IMR-90 (cell line): ENCODE data around the gene SINHCAF. TPM values are rescaled to one million over a fixed set of nuclear protein-coding genes. Genes with fewer than 3 reads are reported as not detected.
"Not testable (repeated sequence)": the region's sequence is repeated elsewhere in the genome, so short reads cannot be mapped to it uniquely, and the experiment has no call there.

Source experiments
- ATAC-seq: fragments of 200-7000 bp; cut with Tn5 transposase; 2 replicates; pipeline ENCODE4 v1.9.1; 2020; ENCODE audit warnings: low read depth, mild to moderate bottlenecking, moderate library complexity
- BruUV-seq: library from RNA; stranded (reverse); fragments of 400-500 nt; replicated peaks from 2 replicates; lab custom pipeline; 2021; lab: Mats Ljungman, UMichigan
- CTCF ChIA-PET: fragments of 300-600 bp; formaldehyde crosslinking; extraction: SDS; loops from one replicate; lab custom pipeline; 2021; ENCODE audit warnings: antibody characterized with exemption; lab: Yijun Ruan, JAX
- POLR2A ChIA-PET: fragments of 300-600 bp; sonication (Branson Sonifier 250); formaldehyde crosslinking; loops from one replicate; lab custom pipeline; 2022; ENCODE audit warnings: antibody characterized with exemption; ENCODE audit not compliant: unreplicated experiment; lab: Charles Lee
- DNase-seq: peaks from one replicate; pipeline ENCODE4 v3.0.0; 2013
- H2AFZ ChIP-seq: replicated peaks from 2 replicates; pipeline ENCODE3; 2013; ENCODE audit warnings: low read length, mild to moderate bottlenecking; ENCODE audit not compliant: poor library complexity
- H2AK5ac ChIP-seq: 2 replicates; pipeline ENCODE4 v1.6.1; 2013; ENCODE audit warnings: low read depth, low read length, inconsistent platforms
- H2AK9ac ChIP-seq: replicated peaks from 2 replicates; pipeline ENCODE3; 2013; ENCODE audit warnings: mild to moderate bottlenecking, low read depth, low read length, moderate library complexity; ENCODE audit not compliant: poor library complexity
- H2BK120ac ChIP-seq: 2 replicates; pipeline ENCODE4 v1.6.1; 2013; ENCODE audit warnings: low read depth, low read length, inconsistent platforms
- H2BK15ac ChIP-seq: 3 replicates; pipeline ENCODE4 v1.6.1; 2013; ENCODE audit warnings: low read depth, low read length, inconsistent platforms
- H2BK20ac ChIP-seq: 2 replicates; pipeline ENCODE4 v1.6.1; 2013; ENCODE audit warnings: low read depth, mild to moderate bottlenecking, inconsistent platforms, low read length, moderate library complexity
- H2BK5ac ChIP-seq: 2 replicates; pipeline ENCODE4 v1.6.1; 2013; ENCODE audit warnings: mild to moderate bottlenecking, low read depth, low read length, inconsistent platforms; ENCODE audit not compliant: poor library complexity, severe bottlenecking
- H3K14ac ChIP-seq: replicated peaks from 2 replicates; pipeline ENCODE4 v1.6.1; 2013; ENCODE audit warnings: low read depth, low read length, inconsistent platforms
- H3K18ac ChIP-seq: 2 replicates; pipeline ENCODE4 v1.6.1; 2013; ENCODE audit warnings: low read depth, low read length, control low read depth
- H3K23ac ChIP-seq: 2 replicates; pipeline ENCODE4 v1.6.1; 2013; ENCODE audit warnings: low read depth, low read length, inconsistent platforms
- H3K27ac ChIP-seq: 2 replicates; pipeline ENCODE4 v1.5.1; 2013; ENCODE audit warnings: mild to moderate bottlenecking, control low read depth, low read length; ENCODE audit not compliant: insufficient read depth
- H3K27me3 ChIP-seq: 2 replicates; pipeline ENCODE4 v1.6.1; 2013; ENCODE audit warnings: low read length; ENCODE audit not compliant: control insufficient read depth, insufficient read depth
- H3K36me3 ChIP-seq: 2 replicates; pipeline ENCODE4 v1.6.1; 2013; ENCODE audit warnings: low read length, mixed read lengths; ENCODE audit not compliant: control insufficient read depth, insufficient read depth
- H3K4ac ChIP-seq: 2 replicates; pipeline ENCODE4 v1.6.1; 2013; ENCODE audit warnings: low read depth, low read length, inconsistent platforms
- H3K4me1 ChIP-seq: 2 replicates; pipeline ENCODE4 v1.6.1; 2013; ENCODE audit warnings: low read length, mixed read lengths; ENCODE audit not compliant: control insufficient read depth, insufficient read depth
- H3K4me2 ChIP-seq: 2 replicates; pipeline ENCODE4 v1.6.1; 2013; ENCODE audit warnings: low read depth, mild to moderate bottlenecking, control low read depth, low read length, moderate library complexity
- H3K4me3 ChIP-seq: 2 replicates; pipeline ENCODE4 v1.5.1; 2013; ENCODE audit warnings: low read depth, mild to moderate bottlenecking, control low read depth, low read length, moderate library complexity; ENCODE audit not compliant: insufficient read depth
- H3K56ac ChIP-seq: 2 replicates; pipeline ENCODE4 v1.6.1; 2013; ENCODE audit warnings: low read length, inconsistent platforms; ENCODE audit not compliant: insufficient read depth; ENCODE audit errors: extremely low read depth
- H3K79me1 ChIP-seq, 2 experiments: 2 replicates each; pipeline ENCODE4 v1.6.1; 2013; ENCODE audit warnings: low read length in 2 of 2, inconsistent platforms in 1 of 2, low read depth in 1 of 2
- H3K9ac ChIP-seq: 2 replicates; pipeline ENCODE4 v1.6.1; 2013; ENCODE audit warnings: low read depth, low read length, control low read depth
- H3K9me1 ChIP-seq: 2 replicates; pipeline ENCODE4 v1.6.1; 2013; ENCODE audit warnings: low read length, inconsistent platforms; ENCODE audit not compliant: insufficient read depth
- H3K9me3 ChIP-seq: 2 replicates; pipeline ENCODE4 v1.6.1; 2013; ENCODE audit warnings: low read length; ENCODE audit not compliant: control insufficient read depth, insufficient read depth
- H4K20me1 ChIP-seq: 2 replicates; pipeline ENCODE4 v1.6.1; 2013; ENCODE audit warnings: low read length, inconsistent platforms; ENCODE audit not compliant: insufficient read depth
- H4K5ac ChIP-seq: 2 replicates; pipeline ENCODE4 v1.6.1; 2013; ENCODE audit warnings: mild to moderate bottlenecking, low read depth, low read length, control low read depth
- H4K8ac ChIP-seq, 2 experiments: 2 replicates each; pipeline ENCODE4 v1.6.1; 2013; ENCODE audit warnings: low read depth in 2 of 2, low read length in 2 of 2, control low read depth in 1 of 2, inconsistent platforms in 1 of 2
- H4K91ac ChIP-seq: 2 replicates; pipeline ENCODE4 v1.6.1; 2013; ENCODE audit warnings: low read depth, low read length, inconsistent platforms; ENCODE audit not compliant: insufficient read depth
- WGBS, 2 experiments: methylation state at CpG; one replicate each; pipeline versions ENCODE4 v1.1.5 to v1.1.7; 2013; ENCODE audit warnings: missing lambda C conversion rate in 2 of 2; ENCODE audit not compliant: insufficient read length in 1 of 2; ENCODE audit errors: extremely low coverage in 2 of 2; 5-methylcytosine and 5-hydroxymethylcytosine counted together
- dilution Hi-C: fragments of 300-500 bp; cut with HindIII; formaldehyde crosslinking; loops from one replicate; pipeline ENCODE4 v1.14.3; 2018; ENCODE audit warnings: low sequenced_read_pairs; ENCODE audit not compliant: unreplicated experiment
- in situ Hi-C: fragments of 300-500 bp; cut with MboI; formaldehyde crosslinking; loops from 3 replicates; pipeline ENCODE4 v1.14.3; 2019; ENCODE audit warnings: low sequenced_read_pairs, inconsistent platforms, mixed read lengths
- intact Hi-C: fragments of 100-400 bp; cut with micrococcal nuclease; formaldehyde crosslinking; loops from 2 replicates; pipeline ENCODE4 v1.10.0; 2022
- polyA plus RNA-seq, 3 experiments: library from polyadenylated mRNA; depleted of rRNA; stranded (reverse); fragments of >200 nt; gene quantifications; 2 replicates each; pipeline ENCODE4 v1.2.3, GENCODE V29; 2012; ENCODE audit warnings: low replicate concordance in 1 of 3
- total RNA-seq: library from RNA; depleted of rRNA; stranded (reverse); fragments of >200 nt; gene quantifications from 2 replicates; pipeline ENCODE4 v1.2.3, GENCODE V29; 2012

Gene SINHCAF
- total and polyA plus RNA-seq, 2 of the 4 experiments (the other 2 are of a cell fraction), result 21.6 to 30.8 TPM

- in situ Hi-C loops, result loop anchor here (5.0 kb wide), 1 partner anchor 386 kb away; no protein-coding TSS in a partner anchor
- 44% methylated on average over 3 of the region's 10 CpGs; no CpG with 5 or more reads in 1 of the 2 experiments for WGBS, 2 experiments
- ATAC-seq, result peak; percentile 35; the same call in 1 of the 2 replicates
Measured at GRCh38 chr12:31238333-31238732, 87.6 kb downstream of the SINHCAF start.

More at GRCh38 chr12:31238333-31238732, 87.6 kb downstream of the SINHCAF start:
- H4K20me1 ChIP-seq, POLR2A ChIA-PET, H3K9me1 ChIP-seq, H3K23ac ChIP-seq, H2AK9ac ChIP-seq, H3K56ac ChIP-seq, H2BK5ac ChIP-seq, H4K5ac ChIP-seq, H3K9ac ChIP-seq, dilution Hi-C loops, H3K36me3 ChIP-seq, H2AFZ ChIP-seq, DNase-seq, BruUV-seq, H2BK120ac ChIP-seq, H4K91ac ChIP-seq, H3K79me1 ChIP-seq, H2AK5ac ChIP-seq, H3K4me1 ChIP-seq, H2BK15ac ChIP-seq, H3K27ac ChIP-seq, H3K18ac ChIP-seq, H2BK20ac ChIP-seq, H4K8ac ChIP-seq, H3K14ac ChIP-seq, H3K9me3 ChIP-seq, H3K4ac ChIP-seq: not testable (repeated sequence)
- intact Hi-C loops, result loop anchor here (1.0 to 10.0 kb wide), 2 partner anchors 254 to 391 kb away; no protein-coding TSS in a partner anchor
- 0 out of 2 replicates have a peak overlapping the region, but pooled peaks have one; percentile 24 for H3K4me3 ChIP-seq
- CTCF ChIA-PET, result interaction anchor here (1.4 to 1.6 kb wide), 2 partner anchors 34 to 388 kb away, joined by 3 to 6 read pairs; no protein-coding TSS in a partner anchor
- peak overlapping the region; percentile 90 for H3K4me2 ChIP-seq
- H3K27me3 ChIP-seq, result peaks cover 49% of the 10 kb centered on the region
